Activated naive CD4-positive, alpha-beta T cell treated with anti-CD3 and anti-CD28 coated beads, Interleukin-2, amount 50 U/mL, for 16 hours (primary cell): ENCODE results near the gene PIK3CG.

ENCODE experiments used
- DNase-seq: peaks from one replicate; pipeline ENCODE4 v3.0.0-alpha.2; 2020

Gene PIK3CG

DNA sequence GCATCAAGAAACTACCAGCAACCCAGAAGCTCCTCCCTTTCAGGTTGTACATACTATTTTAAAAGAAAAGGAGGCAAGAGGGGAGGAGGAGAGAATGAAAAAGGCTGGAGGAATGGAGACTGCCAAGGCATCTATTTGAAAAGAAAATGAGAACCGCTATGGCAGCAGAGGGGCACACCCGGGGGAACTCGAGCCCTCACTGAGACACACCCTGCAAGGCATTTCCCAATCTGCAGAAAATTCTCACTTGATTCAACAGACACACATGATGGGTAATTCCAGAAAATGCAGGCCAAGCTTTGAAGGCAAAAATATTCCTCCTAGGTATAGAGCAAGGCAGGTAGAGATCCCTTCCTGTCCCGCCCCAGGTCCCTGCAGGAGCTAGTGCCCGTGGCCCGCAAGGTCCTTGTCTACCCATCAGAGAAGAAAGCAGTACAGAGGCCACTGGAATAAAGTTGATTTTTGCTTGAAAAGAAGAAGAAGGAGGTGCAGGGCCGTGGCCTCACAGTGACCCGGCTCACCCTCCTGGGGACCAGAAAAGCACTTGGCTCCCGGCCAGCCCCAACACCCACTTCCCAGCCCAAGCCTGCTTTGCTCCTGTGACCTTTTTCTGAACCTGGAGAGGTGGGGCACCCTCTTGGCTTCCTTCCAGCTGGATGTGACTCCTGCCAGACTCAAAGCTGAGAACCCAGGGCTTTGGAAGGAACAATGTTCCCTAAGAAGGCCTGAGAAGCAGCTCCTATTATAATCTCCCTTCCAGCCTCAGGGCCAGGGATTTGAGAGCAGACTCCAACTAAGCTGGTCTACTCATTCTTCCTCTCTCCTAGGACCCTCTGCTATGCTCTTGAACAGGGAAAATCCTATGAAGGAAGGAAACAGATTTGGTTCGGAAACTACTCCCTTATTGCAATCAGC lies 6.2 kb upstream of the PIK3CG start:
- DNase-seq, result no peak

DNA sequence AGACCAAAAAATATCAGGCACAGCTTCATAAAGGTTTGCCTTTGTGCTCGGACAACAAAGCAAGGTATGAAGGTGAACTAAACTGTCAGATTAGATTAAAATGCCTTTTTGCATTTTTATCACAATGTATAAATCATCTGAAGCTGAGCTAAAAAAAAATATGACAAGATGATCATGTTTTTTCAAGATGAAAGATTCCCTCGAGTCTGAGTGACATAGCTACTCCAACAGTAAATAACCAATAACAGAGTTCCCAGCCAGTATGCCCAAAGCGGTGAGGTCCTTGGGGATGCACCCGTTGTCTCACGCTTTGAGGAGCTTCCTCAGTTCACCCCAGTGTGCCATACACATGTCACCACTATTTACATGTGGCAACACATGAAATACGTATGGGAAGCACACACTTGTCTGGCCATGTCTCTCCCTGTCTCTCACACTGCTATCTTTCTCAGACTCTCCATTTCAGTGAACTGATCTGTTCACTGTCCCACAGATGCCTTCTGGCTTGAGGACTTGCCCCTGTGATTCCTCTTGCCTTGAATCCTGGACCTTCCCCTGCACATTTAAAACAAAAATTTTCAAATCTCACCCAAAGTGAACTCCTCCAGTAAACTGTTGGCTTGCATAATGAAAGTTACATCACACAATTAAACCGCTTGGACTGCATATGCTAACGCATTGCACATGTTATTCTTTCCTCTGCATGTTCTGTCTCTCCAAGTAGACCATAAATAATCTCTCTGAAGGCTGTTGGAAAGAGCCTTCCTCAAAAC lies 2.6 kb upstream of the PIK3CG start:
- no peak for DNase-seq

DNA sequence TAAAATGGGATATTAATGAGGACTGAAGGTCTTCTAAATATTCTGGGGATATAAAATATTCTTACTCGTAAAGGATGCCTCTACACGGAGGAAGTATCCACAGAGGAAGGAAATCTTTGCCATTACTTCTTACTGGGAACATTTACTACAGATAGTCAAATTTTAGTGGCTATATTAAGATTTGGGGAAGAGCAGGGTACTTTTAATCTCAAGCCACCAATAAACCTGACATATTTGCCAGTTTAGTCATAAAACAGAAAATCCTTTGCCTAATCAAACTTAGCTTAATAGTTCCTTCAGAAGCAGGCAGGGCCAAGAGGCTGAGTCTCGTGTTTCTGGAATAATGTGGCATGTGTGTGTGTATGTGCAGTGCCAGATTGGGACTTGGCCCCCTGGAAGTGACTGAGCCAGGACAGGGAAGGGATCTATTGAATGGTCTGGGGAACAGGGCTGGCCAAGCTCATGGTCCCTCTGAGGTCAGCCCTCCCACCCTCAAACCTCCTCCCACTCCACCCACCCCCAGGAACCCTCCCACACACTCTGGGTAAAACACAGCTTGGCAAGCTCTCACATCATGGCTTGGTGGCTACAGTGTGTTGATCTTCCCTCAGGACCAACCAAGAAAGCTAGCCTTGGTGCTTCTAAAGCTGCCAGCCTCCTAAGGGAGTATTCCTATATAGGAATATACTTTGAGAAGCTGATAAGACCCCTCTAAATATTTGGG lies 1.6 kb upstream of the PIK3CG start:
- DNase-seq, result no peak

DNA sequence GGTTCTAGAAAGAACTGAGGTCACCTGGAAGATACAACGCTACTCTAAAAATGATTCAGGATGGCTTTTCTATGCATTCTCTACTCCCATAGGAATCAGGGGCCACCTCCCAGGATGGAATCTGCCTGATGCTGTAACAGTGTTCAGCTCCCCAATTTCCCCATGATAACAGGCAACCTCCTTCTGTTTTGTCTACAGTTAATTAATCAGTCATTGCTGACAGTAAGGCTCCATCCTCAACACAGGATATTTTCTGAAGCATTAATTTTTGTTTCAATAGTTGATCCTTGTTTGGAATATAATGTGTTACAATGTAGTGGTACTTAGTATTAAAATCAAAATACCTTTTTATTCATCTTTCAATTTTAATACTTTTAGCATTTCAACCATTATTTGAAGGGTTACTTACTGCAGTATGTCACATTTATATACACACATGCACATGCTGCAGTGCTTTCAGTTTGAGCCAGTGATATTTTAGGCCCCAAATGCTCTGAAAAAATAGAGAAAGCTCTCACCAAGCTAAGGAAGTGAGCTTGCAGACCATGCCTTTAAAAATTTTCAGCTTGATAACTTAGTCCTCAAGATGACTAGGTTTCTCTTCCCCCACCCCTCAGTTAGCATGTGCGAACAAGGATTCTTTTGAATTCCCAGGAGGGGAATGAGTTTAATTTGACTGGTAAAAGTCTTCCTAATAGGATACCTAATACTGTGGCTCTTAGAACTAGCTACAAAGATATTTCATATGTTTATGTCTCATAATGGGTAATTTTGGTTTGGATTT lies 592 bp upstream of the PIK3CG start:
- DNase-seq, result no peak

DNA sequence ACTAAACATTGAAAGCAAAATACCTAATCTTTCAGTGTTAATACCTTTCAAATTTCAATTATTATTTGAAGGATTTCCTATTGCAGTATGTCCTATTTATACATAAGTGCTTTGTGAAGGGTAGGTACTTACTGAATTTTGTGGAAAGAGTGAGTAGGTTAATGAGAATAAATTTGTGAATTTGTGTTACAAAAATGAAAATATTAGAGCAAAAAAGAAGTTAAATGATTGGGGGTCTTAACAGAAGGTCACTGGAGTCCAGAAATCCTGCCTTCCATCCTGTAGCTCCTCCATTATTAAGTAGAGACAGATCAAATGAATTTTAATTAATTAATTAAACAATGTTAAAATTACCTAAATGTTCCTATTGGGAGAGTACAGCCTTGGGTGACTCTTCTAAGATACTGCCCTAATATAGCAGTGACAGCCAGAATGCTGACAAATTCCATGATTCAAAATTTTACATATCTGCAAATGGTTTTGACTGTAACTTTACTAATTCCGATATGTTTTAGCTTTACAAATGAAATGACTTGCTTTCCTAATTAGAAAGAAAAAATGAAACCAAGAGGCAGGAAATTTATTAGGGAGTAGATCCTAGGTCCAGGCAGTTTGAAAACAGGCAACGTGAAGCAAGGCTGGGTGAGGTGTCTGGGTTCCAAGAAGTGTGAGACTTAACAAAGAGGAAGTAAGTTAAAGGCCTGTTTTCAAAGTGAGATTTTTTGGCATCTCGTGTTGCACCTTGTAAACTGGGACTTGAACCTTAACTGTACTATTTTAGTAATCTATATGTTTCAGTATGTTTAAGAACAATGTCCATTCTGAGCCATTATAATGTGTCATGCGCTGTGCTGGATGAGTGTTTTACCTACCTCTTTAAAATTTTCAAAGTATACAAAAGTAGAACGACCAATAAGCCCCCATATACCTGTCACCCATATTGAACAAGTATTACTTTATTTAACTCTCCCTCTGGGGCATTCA lies 1.5 kb downstream of the PIK3CG start:
- no peak for DNase-seq

DNA sequence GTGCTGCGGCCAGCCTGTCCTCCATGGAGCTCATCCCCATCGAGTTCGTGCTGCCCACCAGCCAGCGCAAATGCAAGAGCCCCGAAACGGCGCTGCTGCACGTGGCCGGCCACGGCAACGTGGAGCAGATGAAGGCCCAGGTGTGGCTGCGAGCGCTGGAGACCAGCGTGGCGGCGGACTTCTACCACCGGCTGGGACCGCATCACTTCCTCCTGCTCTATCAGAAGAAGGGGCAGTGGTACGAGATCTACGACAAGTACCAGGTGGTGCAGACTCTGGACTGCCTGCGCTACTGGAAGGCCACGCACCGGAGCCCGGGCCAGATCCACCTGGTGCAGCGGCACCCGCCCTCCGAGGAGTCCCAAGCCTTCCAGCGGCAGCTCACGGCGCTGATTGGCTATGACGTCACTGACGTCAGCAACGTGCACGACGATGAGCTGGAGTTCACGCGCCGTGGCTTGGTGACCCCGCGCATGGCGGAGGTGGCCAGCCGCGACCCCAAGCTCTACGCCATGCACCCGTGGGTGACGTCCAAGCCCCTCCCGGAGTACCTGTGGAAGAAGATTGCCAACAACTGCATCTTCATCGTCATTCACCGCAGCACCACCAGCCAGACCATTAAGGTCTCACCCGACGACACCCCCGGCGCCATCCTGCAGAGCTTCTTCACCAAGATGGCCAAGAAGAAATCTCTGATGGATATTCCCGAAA lies 2.7 kb downstream of the PIK3CG start:
- DNase-seq, result no peak

DNA sequence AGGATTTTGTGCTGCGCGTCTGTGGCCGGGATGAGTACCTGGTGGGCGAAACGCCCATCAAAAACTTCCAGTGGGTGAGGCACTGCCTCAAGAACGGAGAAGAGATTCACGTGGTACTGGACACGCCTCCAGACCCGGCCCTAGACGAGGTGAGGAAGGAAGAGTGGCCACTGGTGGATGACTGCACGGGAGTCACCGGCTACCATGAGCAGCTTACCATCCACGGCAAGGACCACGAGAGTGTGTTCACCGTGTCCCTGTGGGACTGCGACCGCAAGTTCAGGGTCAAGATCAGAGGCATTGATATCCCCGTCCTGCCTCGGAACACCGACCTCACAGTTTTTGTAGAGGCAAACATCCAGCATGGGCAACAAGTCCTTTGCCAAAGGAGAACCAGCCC lies 3.3 kb downstream of the PIK3CG start:
- DNase-seq, result no peak

DNA sequence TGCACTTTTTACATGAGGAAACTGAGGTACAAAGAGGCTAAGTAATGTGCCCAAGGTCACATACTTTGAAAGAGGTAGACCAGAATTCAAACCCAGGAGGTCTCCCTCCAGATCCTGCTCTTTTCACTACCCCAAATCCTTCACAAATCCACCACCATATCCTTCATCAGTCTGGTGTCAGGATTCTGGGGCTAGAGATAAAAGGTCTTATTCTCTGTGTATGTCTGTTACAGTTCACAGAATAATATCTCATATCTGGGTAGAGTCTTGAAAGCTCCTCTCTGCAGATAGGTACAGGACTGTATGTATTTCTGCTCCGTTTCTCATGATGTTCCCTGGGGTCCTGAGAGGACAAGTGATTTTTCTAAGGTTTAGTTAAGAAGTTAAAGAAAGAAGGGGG lies 4.9 kb downstream of the PIK3CG start:
- DNase-seq, result no peak

DNA sequence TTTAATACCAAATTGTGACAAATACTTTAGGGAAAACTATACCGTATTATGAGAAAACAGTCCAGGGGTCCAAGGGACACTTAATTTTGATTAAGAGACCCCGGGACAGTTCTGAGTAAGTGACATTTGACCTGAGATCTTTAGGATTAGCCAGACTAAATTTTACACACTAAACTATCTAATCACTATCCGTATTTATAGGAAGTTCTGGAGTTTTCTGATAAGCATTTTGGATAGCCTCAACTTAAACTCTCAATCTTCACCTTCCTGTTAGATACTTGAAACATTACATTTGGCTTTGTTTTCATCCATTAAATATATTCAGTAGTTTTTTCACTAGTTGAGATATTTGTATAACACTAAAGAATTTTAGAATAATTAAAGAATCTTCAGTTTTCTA lies 5.4 kb downstream of the PIK3CG start:
- no peak for DNase-seq

DNA sequence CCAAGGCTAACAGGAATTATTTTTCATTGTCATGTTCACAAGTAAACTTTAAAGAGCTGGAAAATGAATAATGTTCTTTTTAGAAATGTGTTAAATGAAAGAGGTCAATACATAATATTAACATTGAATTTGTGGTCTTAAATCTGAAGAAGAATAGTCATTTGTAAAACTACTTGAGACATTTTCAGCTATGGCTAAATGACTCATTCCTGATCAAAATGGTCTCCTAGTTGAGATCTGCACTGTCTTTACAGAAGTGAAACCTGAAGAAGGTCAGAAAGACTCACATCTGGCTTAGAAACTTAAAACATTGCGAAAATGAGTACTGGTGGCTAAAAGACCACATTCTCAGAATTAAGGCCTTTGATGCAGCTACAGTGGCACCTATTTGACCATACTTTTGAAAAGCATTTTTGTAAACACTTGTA lies 5.9 kb downstream of the PIK3CG start:
- DNase-seq, result no peak

DNA sequence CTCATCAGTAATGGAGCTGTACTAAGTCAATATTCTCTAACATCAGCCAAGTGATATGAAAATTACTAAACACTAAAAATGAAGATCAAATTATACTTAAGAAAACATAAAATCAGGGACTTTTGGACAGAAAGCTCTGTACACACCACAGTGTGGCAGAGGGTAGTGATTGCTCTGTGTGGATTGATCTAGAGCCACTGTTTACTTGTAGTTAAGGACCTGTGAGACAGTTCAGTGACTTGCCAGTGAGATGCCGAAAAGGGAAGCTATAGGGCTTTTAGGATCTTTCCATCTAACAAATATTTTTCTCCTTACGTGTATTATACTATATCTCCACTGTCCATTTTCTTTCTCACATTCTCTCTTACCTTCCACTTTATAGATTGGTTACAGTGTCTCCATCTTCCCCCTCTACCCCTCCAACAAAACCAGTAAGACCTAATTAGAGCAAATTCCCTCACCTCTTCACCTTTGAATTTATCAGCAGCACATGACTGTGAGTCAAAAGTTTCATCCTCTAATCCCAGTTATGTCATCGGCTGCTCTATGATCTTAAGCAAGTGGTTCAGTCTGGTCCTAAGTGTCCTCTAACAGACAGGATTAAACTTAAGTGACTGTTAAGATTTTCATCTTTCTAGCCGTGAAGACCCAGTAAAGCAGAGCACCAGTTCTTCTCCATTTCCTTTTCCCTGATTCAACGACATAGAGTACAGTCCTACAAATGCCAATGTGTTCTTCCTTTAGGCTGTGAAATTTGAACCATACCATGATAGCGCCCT lies 6.9 kb downstream of the PIK3CG start:
- DNase-seq, result no peak

DNA sequence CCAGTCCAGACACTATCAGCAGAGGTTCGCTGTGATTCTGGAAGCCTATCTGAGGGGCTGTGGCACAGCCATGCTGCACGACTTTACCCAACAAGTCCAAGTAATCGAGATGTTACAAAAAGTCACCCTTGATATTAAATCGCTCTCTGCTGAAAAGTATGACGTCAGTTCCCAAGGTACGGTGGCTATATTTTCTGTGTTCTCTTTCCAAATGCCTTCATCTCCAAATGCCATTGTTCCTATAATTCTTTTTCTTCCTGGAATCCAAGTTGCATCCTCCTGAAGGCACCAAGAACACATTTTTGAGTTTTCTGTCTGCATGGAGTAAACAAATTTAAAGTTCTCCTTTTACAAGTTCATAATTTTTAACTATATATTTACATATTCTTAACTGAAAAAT lies 7.7 kb downstream of the PIK3CG start:
- no peak for DNase-seq

DNA sequence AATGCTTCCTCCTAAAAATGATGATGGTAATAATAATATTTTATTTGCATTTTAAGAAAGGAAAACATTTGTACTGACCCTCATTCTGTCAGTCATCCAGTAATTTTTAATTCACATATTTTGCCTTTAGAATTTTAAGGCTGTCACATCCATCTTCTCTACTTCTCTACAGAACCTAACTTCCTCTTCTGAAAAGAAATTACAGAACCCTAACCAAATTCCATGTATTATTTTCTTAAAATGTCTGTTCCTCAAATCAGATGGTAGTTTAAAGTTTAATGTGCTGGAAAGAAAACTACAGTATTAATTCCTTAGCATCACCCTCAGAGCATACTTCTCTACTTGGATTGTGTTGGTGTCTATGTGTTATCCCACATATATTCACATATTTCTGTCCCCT lies 9.0 kb downstream of the PIK3CG start:
- DNase-seq, result no peak

DNA sequence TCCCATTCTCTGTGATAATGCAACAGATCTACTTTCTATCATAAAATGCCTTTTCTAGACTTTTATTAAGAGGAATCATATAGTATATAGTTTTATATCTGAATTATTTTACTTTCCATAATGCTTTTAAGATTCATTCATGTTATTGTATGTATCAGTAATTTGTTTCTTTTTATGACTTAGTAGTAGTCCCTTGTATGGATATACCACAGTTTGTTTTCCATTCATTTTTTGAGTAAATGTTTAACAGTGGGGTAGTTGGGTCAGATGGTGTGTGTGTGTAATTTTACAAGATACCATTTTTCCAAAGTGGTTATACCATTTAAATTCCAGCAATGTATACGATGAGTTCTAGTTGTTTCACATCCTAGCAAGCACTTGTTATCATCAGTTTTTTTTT lies 10.4 kb downstream of the PIK3CG start:
- DNase-seq, result no peak

DNA sequence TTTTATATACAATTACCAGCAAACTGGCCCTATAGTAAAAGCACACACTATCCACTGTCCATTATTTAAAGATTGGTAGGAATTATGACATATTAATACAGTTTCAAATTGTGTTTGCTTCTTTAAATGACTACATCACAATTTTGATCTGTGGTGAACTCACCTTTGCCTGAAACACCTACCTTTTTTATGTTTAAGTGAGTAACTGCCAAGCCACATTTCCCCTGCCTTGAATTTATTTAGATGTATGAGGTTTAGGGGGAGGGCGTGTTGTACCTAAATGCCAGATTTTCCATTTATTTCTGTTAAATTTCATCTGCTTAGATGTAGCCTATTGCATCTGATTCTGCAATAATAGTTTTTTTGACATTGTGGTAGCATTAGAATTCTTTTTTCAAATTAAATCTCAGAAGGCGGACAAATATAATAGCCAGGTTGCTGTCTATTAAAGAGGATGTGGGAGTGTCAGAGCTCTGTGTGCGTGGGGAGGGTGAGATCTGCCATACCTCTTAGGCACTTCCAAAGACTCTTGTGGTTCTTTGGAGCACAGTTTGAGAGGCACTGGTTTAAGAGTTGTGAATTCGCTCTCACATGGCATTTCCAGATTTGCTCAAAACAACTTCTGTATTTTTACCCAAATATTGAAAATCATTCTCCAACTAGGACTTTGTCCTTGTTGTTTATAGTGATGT lies 13.8 kb downstream of the PIK3CG start:
- no peak for DNase-seq

DNA sequence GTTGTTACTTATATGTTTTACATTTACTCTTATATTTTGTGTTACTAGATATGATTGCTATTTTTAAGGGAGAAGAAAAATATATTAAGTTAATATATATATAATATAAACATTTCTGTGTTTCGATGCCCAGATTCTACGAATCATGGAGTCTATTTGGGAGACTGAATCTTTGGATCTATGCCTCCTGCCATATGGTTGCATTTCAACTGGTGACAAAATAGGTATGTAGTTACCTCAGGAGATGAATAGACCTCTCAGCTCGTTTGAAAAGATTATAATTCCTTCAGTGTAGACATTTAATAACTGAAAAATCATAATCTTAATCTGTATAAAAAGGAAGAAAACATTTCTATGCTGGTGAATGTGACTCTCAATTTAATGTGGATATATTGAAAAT lies 16.9 kb downstream of the PIK3CG start:
- DNase-seq, result no peak

DNA sequence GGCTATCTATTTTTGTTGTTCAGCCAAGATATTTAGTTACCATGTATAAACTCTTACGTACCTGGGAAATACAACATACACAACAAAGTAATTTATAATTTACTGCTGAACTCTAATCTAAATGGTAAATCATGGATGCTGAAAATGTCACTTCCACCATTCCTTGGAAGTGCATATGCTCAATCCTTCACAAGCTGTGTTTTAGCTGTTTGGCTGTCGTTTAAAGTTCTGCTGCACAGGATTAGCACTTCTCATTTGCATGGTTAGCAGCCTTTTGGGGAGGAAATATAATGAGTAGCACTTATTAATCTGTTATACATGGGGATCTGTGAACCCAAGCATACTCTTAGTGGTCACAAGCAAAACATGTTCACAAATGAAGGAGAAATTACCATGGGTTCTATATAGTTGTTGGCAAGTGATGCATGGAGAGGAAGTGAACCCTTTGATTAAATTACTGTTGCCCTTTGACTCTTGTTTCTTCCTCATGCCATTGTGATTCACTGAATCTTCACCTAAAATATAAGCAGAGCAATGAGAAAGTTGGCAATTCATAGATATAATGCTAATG lies 18.5 kb downstream of the PIK3CG start:
- DNase-seq, result no peak

DNA sequence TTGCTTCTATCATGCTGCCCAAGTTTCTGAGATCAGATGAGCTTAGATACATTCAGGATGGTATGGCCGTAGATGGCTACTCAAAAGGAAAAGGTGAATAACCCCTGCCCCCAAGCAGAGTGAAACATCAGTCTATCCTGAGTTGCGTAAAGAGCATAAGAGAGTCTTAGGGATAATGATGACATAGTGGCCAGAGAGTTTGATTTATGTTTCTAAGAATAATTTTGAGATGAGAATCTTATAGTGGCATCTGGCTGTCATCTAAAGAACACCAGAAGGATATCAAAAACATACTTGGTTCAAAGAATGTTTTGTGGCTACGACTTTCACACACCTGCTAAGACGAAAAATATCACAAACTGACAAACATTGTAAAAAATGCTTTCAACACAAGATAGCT lies 20.6 kb downstream of the PIK3CG start:
- DNase-seq, result no peak

DNA sequence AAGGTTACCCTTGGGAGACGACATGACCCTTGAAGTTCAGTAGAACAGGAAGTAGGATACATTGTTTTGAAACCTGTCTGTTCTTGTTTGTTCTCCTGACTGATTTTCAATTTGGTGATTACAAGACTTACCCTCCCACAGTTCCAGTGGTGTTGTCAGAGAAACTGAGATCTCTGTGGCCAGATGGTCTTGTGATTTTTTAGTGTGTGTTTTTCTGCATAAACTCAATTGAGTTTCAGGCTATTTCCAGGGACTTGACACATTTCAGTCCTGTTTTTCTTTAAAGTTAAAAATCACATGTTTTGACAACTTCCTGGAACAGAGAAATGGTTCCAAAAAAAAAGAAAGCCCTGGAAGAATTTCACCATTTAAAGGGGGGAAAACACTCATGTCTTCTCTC lies 22.3 kb downstream of the PIK3CG start:
- DNase-seq, result no peak
